ENCODE results near the gene PSMG1. TPM values are rescaled to one million over a fixed set of nuclear protein-coding genes. Genes with fewer than 3 reads are reported as not detected.

Gene PSMG1
- polyA plus RNA-seq, 1 of the 3 experiments (the other 2 are of a cell fraction), result 39.6 TPM

GRCh38 chr21:39150316-39150715 is 32.9 kb downstream of the PSMG1 start:
- POLR2A ChIA-PET, result no interaction called here
- Histone ChIP-seq H3K36me3 (replicated peaks in 1 of 2; ENCODE audit: control insufficient read depth in 1 of 2, insufficient read depth in 2 of 2, low read length in 1 of 2) (no peaks in the 10 kb centered on the region), H3K9ac (no peak overlapping the region), H3K4me2 (no peak overlapping the region), H3K9me2 (no peaks in the 10 kb centered on the region), H3K4me3 (ENCODE audit: low read depth in 2 of 2, low read length in 1 of 2) (no peak overlapping the region), H3K27me3 (ENCODE audit: insufficient read depth) (no peaks in the 10 kb centered on the region), H3K4me1 (ENCODE audit: control insufficient read depth in 1 of 2, insufficient read depth in 2 of 2, low read depth in 1 of 2, low read length in 1 of 2) (no peaks in the 10 kb centered on the region), H3K27ac (ENCODE audit: low read depth in 2 of 2, low read length in 1 of 2) (no peak overlapping the region), H3F3A (replicated peaks; ENCODE audit: insufficient read depth) (no peaks in the 10 kb centered on the region), H3K79me2 (ENCODE audit: insufficient read depth) (no peaks in the 10 kb centered on the region), H3K9me3 (no peaks in the 10 kb centered on the region), H2AFZ (ENCODE audit: low read depth) (no peak overlapping the region), H4K20me1 (ENCODE audit: insufficient read depth) (no peaks in the 10 kb centered on the region)
- CTCF ChIA-PET, result interaction anchor here (2.7 kb wide), 1 partner anchor 13 kb away, joined by 13 read pairs; no protein-coding TSS in a partner anchor
- no peak for DNase-seq
- no peak for TF ChIP-seq EP300 (IDR thresholded peaks at IDR 0.05; ENCODE audit: borderline replicate concordance in 1 of 2, low read depth in 1 of 2, low read length in 1 of 2)
- no peak for TF ChIP-seq TAF1 (IDR thresholded peaks at IDR 0.05; ENCODE audit: borderline replicate concordance, low read depth, low read length)
- TF ChIP-seq GATA2 (CRISPR knock-in tag; IDR thresholded peaks at IDR 0.05), result no peak
- no peak for TF ChIP-seq YY1 (IDR thresholded peaks at IDR 0.05; ENCODE audit: low read depth)
- whole genome bisulfite sequencing (ENCODE audit: low lambda C conversion rate), result 72% methylated on average over 6 of the region's 6 CpGs

DNA sequence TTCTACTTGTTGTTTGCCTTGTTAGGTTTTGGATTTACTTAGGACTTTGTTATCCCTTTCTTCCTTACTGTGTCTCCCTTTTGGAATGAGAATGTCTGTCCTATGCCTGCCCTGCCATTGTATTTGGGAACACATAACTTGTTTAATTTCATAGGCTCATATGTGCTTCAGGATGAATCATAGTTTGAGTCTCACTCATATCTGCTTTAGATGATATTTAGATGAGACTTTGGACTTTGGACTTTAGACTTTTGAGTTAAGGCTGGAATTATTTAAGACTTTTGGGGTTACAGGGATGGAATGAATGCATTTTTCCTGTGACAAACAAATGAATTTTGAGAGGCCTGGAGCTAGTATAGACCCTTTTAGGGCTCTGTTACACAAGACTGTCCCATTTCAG is 33.4 kb downstream of the PSMG1 start:
- no peak overlapping the region for H3K4me3 ChIP-seq (ENCODE audit: low read depth in 2 of 2, low read length in 1 of 2)
- no peak for DNase-seq
- no peak overlapping the region for H3K27ac ChIP-seq (ENCODE audit: low read depth in 2 of 2, low read length in 1 of 2)
- no peak overlapping the region for H2AFZ ChIP-seq (ENCODE audit: low read depth)
- no peak overlapping the region for H3K4me2 ChIP-seq
- no peaks in the 10 kb centered on the region for H3K4me1 ChIP-seq (ENCODE audit: control insufficient read depth in 1 of 2, insufficient read depth in 2 of 2, low read depth in 1 of 2, low read length in 1 of 2)
- no peaks in the 10 kb centered on the region for H3K9me3 ChIP-seq
- ChIA-PET CTCF (interaction anchor here (2.7 kb wide), 1 partner anchor 12 kb away, joined by 13 read pairs; no protein-coding TSS in a partner anchor), POLR2A (no interaction called here)
- H3K9ac ChIP-seq, result no peak overlapping the region
- H3K27me3 ChIP-seq (ENCODE audit: insufficient read depth), result no peaks in the 10 kb centered on the region
- H4K20me1 ChIP-seq (ENCODE audit: insufficient read depth), result no peaks in the 10 kb centered on the region
- H3K36me3 ChIP-seq (replicated peaks in 1 of 2; ENCODE audit: control insufficient read depth in 1 of 2, insufficient read depth in 2 of 2, low read length in 1 of 2), result no peaks in the 10 kb centered on the region
- H3K79me2 ChIP-seq (ENCODE audit: insufficient read depth), result no peaks in the 10 kb centered on the region
- TF ChIP-seq, protein P1, sequence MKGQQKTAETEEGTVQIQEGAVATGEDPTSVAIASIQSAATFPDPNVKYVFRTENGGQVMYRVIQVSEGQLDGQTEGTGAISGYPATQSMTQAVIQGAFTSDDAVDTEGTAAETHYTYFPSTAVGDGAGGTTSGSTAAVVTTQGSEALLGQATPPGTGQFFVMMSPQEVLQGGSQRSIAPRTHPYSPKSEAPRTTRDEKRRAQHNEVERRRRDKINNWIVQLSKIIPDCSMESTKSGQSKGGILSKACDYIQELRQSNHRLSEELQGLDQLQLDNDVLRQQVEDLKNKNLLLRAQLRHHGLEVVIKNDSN (IDR thresholded peaks at IDR 0.05; ENCODE audit: borderline replicate concordance, low read depth), result no peak
- TF ChIP-seq PBX3 (IDR thresholded peaks at IDR 0.05) (no peak), TCF12 (IDR thresholded peaks at IDR 0.05) (no peak), NFIC (IDR thresholded peaks at IDR 0.05; ENCODE audit: borderline replicate concordance) (no peak), TAF1 (IDR thresholded peaks at IDR 0.05; ENCODE audit: borderline replicate concordance, low read depth, low read length) (no peak), RFX5 (IDR thresholded peaks at IDR 0.05; ENCODE audit: low read length) (no peak), POLR2AphosphoS5 (IDR thresholded peaks at IDR 0.05; ENCODE audit: low read depth, low read length) (no peak), MAX (IDR thresholded peaks at IDR 0.05; ENCODE audit: low read depth) (no peak), FOXJ3 (CRISPR knock-in tag; IDR thresholded peaks at IDR 0.05) (no peak), GABPA (IDR thresholded peaks at IDR 0.05; ENCODE audit: low read depth) (no peak), EZH2phosphoT487 (IDR thresholded peaks at IDR 0.05; ENCODE audit: borderline replicate concordance, low read depth) (no peak)
- TF ChIP-seq, protein P2, sequence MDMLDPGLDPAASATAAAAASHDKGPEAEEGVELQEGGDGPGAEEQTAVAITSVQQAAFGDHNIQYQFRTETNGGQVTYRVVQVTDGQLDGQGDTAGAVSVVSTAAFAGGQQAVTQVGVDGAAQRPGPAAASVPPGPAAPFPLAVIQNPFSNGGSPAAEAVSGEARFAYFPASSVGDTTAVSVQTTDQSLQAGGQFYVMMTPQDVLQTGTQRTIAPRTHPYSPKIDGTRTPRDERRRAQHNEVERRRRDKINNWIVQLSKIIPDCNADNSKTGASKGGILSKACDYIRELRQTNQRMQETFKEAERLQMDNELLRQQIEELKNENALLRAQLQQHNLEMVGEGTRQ (IDR thresholded peaks at IDR 0.05; ENCODE audit: borderline replicate concordance, low read depth, low read length), result no peak
- no peaks in the 10 kb centered on the region for H3K9me2 ChIP-seq
- H3F3A ChIP-seq (replicated peaks; ENCODE audit: insufficient read depth), result no peaks in the 10 kb centered on the region

Measured in SK-N-SH (cell line).